Activated effector memory CD4-positive, alpha-beta T cell treated with Interleukin-2 at 50 U/mL for 16 hours (primary cell): ENCODE results near the gene ATP2C2.
"Not testable (repeated sequence)": the region's sequence is repeated elsewhere in the genome, so short reads cannot be mapped to it uniquely, and the experiment has no call there.

ENCODE experiments used
- DNase-seq: peaks from one replicate; pipeline ENCODE4 v3.0.0-alpha.2; 2020

ATP2C2 gene

GRCh38 chr16:84369105-84369504 is 767 bp downstream of the ATP2C2 start:
- DNase-seq = no peak

GRCh38 chr16:84369938-84370627 is 1.7 kb downstream of the ATP2C2 start:
- no peak for DNase-seq

- DNase-seq = no peak
These were observed 2.6 kb downstream of the ATP2C2 start for GRCh38 chr16:84370723-84371552.

- no peak for DNase-seq
These were observed 3.2 kb downstream of the ATP2C2 start for GRCh38 chr16:84371553-84371865.

- DNase-seq = no peak
These were observed 5.7 kb downstream of the ATP2C2 start for GRCh38 chr16:84373907-84374489.

GRCh38 chr16:84378099-84378498 is 9.8 kb downstream of the ATP2C2 start:
- DNase-seq = no peak

- DNase-seq = no peak
These were observed 10.2 kb downstream of the ATP2C2 start for GRCh38 chr16:84378567-84378966.

- DNase-seq = no peak
These were observed 10.8 kb downstream of the ATP2C2 start for GRCh38 chr16:84379008-84379708.

GRCh38 chr16:84379709-84380362 is 11.5 kb downstream of the ATP2C2 start:
- DNase-seq = no peak

- DNase-seq = no peak
These were observed 12.1 kb downstream of the ATP2C2 start for GRCh38 chr16:84380405-84380804.

GRCh38 chr16:84382396-84382795 is 14.1 kb downstream of the ATP2C2 start:
- DNase-seq = no peak

GRCh38 chr16:84383106-84383505 is 14.8 kb downstream of the ATP2C2 start:
- DNase-seq = no peak

- no peak for DNase-seq
These were observed 17.7 kb downstream of the ATP2C2 start for GRCh38 chr16:84386047-84386446.

GRCh38 chr16:84387021-84387420 is 18.7 kb downstream of the ATP2C2 start:
- DNase-seq = no peak

GRCh38 chr16:84390131-84390785 is 21.9 kb downstream of the ATP2C2 start:
- DNase-seq = no peak

GRCh38 chr16:84391151-84392030 is 23.1 kb downstream of the ATP2C2 start:
- DNase-seq = no peak

- DNase-seq = no peak
These were observed 23.7 kb downstream of the ATP2C2 start for GRCh38 chr16:84392031-84392360.

- DNase-seq = not testable (repeated sequence)
These were observed 27.7 kb downstream of the ATP2C2 start for GRCh38 chr16:84396082-84396481.

- DNase-seq = no peak
These were observed 28.2 kb downstream of the ATP2C2 start for GRCh38 chr16:84396537-84397008.

GRCh38 chr16:84397090-84397489 is 28.8 kb downstream of the ATP2C2 start:
- DNase-seq = no peak

- no peak for DNase-seq
These were observed 30.4 kb downstream of the ATP2C2 start for GRCh38 chr16:84398701-84399100.
